GM12873 (cell line): ENCODE results near the gene LIME1.

Experiments used
- TF ChIP-seq, protein P1 (sequence below): IDR thresholded peaks from 2 replicates; pipeline ENCODE4 v1.5.1; 2012; ENCODE audit warnings: low read depth, mild to moderate bottlenecking, moderate library complexity, low read length, control low read depth; ENCODE audit not compliant: insufficient read depth; ENCODE audit errors: missing control alignments

The LIME1 gene

DNA sequence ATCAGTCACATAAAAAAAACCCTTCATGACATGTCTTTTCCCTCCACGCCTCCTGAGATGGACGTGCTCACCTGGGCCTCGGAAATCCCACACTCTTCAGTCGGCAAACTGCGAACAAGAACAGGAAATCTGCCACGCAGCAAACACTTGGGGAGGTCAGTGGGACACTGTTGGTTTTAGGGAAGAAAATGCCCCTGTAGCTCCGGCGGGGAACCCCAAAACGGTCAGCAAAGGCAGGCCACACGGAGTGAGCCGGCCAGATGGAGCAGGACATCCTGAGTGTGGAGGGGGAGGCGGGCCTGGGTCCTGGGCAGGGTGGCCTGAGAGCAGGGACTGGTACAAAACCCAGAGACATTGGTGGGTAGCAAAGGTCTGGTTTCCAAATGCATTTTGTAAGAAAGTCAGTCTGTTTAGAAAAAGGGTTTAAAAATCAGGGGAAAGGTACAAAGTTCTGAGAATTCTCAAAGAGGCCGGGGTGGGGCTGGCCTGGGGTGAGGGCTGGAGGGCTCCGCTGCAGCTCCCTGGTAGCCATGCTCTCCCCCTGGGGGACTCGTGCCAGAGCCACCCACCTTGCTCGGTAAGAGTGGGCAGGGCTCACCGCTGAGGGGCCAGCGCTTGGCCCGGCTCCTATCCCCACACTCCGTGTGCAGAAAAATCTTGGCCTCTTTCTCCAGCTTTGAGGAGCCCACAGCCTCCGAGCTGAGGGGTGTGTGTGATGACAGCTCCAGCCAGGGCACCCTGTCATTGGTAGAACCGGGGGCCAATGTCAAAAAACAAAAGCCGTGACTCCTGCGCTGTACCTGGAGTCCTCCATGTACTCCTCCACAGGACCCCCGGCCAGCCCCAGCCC lies 8.3 kb downstream of the LIME1 start:
- TF ChIP-seq, protein P1, sequence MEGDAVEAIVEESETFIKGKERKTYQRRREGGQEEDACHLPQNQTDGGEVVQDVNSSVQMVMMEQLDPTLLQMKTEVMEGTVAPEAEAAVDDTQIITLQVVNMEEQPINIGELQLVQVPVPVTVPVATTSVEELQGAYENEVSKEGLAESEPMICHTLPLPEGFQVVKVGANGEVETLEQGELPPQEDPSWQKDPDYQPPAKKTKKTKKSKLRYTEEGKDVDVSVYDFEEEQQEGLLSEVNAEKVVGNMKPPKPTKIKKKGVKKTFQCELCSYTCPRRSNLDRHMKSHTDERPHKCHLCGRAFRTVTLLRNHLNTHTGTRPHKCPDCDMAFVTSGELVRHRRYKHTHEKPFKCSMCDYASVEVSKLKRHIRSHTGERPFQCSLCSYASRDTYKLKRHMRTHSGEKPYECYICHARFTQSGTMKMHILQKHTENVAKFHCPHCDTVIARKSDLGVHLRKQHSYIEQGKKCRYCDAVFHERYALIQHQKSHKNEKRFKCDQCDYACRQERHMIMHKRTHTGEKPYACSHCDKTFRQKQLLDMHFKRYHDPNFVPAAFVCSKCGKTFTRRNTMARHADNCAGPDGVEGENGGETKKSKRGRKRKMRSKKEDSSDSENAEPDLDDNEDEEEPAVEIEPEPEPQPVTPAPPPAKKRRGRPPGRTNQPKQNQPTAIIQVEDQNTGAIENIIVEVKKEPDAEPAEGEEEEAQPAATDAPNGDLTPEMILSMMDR, result no peak

DNA sequence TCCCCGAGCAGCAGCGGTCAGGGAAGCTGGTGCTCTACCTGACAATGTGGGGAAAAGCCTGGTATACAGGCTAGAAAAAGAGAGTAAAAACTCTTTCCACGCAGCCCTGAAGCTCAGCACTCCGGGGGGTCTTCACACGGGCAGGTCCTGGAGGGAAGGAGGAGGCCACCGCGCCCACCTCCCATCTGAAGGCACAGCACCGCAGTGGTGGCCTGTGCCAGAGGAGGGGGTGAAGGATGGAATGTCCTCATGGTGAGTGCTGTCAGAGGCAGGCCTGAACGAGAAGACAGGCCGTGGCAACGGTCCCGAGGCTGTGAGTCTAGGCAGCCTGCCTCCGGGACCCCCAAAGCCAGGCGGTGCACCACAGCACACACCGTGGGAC lies 9.0 kb downstream of the LIME1 start:
- TF ChIP-seq, protein P1, result no peak

DNA sequence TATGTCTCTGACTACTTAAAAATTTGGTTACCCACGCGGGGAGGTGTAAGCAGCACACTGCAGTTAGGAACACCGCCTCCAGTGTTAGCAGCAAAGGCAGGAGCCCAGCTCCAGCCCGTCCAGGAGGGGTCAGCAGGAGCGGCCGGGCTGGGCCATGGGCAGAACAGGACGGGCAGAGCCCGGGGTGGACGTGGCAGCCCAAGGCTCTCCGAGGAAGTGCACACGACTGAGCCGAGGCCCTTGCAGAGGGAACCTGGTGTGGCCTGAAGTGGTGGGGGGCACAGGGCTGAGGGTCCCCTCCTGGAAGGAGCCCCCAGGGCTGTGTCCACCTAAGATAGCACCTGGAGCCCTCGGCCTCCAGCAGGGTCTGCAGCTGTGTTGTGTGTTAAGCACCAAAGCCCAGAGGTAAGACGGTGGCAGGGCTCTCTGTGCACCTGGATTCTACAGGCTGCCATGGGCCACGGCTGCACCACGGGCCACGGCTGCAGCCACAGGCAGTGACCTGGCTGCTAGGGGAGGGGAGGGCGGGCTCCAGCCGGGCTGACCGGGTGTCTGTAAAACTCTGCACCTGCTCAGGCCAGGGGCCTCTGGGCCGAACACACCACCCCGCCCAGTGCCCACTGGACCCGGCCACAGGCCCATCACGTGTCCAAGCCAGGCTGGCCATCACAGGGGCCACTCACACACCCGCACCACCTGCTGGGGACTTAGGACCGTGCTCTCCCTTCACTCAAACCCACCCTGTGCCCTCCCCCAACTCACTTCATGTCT lies 9.7 kb downstream of the LIME1 start:
- TF ChIP-seq, protein P1, result no peak

DNA sequence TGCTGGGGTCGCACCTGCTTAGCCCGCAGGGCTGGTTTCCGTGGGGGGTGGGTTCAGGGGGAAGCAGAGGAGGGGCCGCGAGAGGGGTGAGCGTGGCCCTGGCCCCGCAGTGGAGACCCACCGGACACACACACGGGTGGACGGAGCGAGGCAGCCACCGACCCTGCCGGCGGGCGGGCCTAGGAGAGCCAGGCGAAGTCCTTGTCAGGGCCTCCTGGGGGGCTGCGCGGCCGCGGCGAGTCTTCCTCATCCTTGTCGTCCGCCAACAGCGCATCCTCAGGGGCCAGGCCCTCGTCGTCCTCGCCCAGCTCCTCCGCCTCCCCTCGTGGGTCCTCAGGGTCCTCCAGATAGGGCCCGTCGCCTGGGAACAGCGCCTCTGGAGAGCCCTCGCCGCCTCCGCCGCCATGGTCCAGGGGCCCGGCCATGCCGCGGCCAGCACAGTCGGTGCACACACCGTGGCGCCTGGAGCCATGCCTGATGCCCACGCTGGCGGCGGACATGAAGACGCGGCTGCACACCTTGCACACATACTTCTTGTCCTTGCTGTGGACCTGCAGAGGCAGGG lies 10.4 kb downstream of the LIME1 start:
- TF ChIP-seq, protein P1, result no peak

DNA sequence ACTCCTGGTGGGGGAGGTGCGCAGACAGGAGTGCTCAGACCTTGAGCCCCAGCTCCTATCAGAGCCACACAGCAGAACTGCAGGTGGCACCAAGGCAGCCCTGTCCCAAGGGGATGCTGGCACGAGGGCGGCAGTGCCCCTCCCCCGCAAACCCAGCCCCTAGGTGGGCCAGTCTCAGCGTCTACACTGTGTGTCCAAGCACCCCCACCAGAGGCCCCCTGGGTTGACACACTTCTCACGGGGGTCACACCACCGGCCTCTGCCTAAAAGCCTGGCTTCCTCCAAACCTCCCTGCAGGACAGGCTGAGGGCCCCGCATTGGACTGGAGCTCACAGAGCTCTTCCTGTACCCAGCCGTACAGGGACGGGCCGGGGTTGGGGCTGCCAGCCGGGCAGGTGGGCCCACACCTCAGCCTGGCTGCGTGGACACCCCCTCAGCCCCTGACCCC lies 11.2 kb downstream of the LIME1 start:
- TF ChIP-seq, protein P1, result no peak

DNA sequence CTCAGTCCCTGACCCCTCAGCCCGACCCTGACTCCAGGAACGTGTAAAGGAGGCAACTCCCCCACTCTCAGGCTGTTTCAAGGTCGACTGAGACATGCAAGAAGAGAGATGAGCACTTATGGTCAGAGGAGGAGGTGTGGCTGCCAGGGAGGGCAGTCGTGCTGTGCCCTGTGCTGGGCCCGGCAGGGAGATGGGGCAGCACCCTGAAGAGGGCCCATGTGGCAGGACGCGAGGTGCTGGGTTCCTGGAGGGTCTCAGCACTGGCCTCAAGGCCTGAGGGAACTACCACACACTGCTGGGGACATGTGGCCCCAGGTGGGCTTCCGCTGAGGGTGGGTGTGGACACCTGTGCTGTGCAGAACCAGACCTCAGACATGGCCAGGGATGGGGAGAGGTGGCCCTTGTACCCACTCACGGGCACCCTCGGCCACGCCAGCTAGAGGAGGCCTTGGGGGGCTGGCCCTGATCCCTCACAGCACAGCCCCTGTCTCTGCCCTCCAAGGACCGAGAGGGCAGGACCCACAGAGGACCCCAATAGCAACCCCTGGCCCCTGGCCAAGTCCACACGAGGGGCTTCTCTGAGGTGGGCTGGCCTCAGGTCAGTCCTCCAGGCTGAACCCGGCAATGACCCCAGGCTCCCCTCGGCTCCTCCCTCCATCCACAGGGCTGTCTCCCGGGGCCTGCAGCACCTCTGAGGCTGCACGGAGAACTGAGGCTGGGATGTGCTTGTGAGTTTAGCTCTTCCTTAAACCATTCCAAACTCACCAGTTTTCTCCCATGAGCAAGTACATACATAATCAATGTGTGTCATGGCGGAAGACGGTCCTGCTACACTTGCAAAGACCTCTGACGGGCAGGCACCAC lies 11.8 kb downstream of the LIME1 start:
- TF ChIP-seq, protein P1, result no peak
